ENCODE data around the gene GET3. TPM values are rescaled to one million over a fixed set of nuclear protein-coding genes. Genes with fewer than 3 reads are reported as not detected.

Gene GET3
- total and polyA plus RNA-seq, 2 of the 13 experiments (the other 11 are each of a cell fraction or from before 2014, with no cell fraction given): 57.7 to 59.4 TPM

DNA sequence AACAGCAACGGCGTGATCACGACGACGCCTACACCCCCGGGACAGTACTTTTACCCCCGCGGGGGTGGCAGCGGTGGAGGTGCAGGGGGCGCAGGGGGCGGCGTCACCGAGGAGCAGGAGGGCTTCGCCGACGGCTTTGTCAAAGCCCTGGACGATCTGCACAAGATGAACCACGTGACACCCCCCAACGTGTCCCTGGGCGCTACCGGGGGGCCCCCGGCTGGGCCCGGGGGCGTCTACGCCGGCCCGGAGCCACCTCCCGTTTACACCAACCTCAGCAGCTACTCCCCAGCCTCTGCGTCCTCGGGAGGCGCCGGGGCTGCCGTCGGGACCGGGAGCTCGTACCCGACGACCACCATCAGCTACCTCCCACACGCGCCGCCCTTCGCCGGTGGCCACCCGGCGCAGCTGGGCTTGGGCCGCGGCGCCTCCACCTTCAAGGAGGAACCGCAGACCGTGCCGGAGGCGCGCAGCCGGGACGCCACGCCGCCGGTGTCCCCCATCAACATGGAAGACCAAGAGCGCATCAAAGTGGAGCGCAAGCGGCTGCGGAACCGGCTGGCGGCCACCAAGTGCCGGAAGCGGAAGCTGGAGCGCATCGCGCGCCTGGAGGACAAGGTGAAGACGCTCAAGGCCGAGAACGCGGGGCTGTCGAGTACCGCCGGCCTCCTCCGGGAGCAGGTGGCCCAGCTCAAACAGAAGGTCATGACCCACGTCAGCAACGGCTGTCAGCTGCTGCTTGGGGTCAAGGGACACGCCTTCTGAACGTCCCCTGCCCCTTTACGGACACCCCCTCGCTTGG lies 55.0 kb downstream of the GET3 start (continued):
- no peak for TF ChIP-seq CEBPZ (IDR thresholded peaks at IDR 0.05; ENCODE audit: low read length)
- TF ChIP-seq ATF4 (CRISPR knock-in tag; IDR thresholded peaks at IDR 0.05): no peak
- peak; percentile 71 for TF ChIP-seq THAP11 (CRISPR knock-in tag; IDR thresholded peaks at IDR 0.05)
- TF ChIP-seq PHF5A (CRISPR knock-in tag; IDR thresholded peaks at IDR 0.05; ENCODE audit: low read depth, unreplicated experiment): peak; percentile 21
- no peak for TF ChIP-seq ZNF24 (IDR thresholded peaks at IDR 0.05)
- no peak for TF ChIP-seq HNRNPUL1 (IDR thresholded peaks at IDR 0.05; ENCODE audit: low read depth, low read length)
- TF ChIP-seq PCBP2 (optimal IDR thresholded peaks at IDR 0.05; ENCODE audit: low read depth, low read length, poor library complexity, severe bottlenecking): no peak
- TF ChIP-seq EED (CRISPR knock-in tag; IDR thresholded peaks at IDR 0.05): peak; percentile 41; the same call in 1 of the 2 replicates
- TF ChIP-seq, protein P1, sequence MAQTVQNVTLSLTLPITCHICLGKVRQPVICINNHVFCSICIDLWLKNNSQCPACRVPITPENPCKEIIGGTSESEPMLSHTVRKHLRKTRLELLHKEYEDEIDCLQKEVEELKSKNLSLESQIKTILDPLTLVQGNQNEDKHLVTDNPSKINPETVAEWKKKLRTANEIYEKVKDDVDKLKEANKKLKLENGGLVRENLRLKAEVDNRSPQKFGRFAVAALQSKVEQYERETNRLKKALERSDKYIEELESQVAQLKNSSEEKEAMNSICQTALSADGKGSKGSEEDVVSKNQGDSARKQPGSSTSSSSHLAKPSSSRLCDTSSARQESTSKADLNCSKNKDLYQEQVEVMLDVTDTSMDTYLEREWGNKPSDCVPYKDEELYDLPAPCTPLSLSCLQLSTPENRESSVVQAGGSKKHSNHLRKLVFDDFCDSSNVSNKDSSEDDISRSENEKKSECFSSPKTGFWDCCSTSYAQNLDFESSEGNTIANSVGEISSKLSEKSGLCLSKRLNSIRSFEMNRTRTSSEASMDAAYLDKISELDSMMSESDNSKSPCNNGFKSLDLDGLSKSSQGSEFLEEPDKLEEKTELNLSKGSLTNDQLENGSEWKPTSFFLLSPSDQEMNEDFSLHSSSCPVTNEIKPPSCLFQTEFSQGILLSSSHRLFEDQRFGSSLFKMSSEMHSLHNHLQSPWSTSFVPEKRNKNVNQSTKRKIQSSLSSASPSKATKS (CRISPR knock-in tag; IDR thresholded peaks at IDR 0.05): no peak; the same call in 1 of the 2 replicates
- TF ChIP-seq SP2 (CRISPR knock-in tag; IDR thresholded peaks at IDR 0.05): no peak
- peak; percentile 81 for TF ChIP-seq ZNF574 (CRISPR knock-in tag; IDR thresholded peaks at IDR 0.05)
- TF ChIP-seq MZF1 (CRISPR knock-in tag; IDR thresholded peaks at IDR 0.05; ENCODE audit: borderline replicate concordance): peak; percentile 79; the same call in 1 of the 2 replicates
- TF ChIP-seq, protein P2, sequence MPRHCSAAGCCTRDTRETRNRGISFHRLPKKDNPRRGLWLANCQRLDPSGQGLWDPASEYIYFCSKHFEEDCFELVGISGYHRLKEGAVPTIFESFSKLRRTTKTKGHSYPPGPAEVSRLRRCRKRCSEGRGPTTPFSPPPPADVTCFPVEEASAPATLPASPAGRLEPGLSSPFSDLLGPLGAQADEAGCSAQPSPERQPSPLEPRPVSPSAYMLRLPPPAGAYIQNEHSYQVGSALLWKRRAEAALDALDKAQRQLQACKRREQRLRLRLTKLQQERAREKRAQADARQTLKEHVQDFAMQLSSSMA (CRISPR knock-in tag; IDR thresholded peaks at IDR 0.05): no peak
- TF ChIP-seq HMGA1 (CRISPR knock-in tag; conservative IDR thresholded peaks at IDR 0.05): no peak
- TF ChIP-seq ZNF878 (CRISPR knock-in tag; IDR thresholded peaks at IDR 0.05): peak; percentile 80; the same call in 1 of the 2 replicates
- peak; percentile 72; the same call in 1 of the 2 replicates for TF ChIP-seq SNAI1 (CRISPR knock-in tag; IDR thresholded peaks at IDR 0.05; ENCODE audit: borderline replicate concordance)
- peak; percentile 72 for TF ChIP-seq ELF3 (CRISPR knock-in tag; IDR thresholded peaks at IDR 0.05)

Measured in HepG2 (cell line).